Measurements from ENCODE around the gene PLPPR3.

PLPPR3 gene

GRCh38 chr19:806815-807421, 14.8 kb downstream of the PLPPR3 start:
- no peak for DNase-seq

GRCh38 chr19:805600-806550, 15.9 kb downstream of the PLPPR3 start:
- no peak for DNase-seq

GRCh38 chr19:805166-805551, 16.6 kb downstream of the PLPPR3 start:
- DNase-seq: no peak

- no peak for DNase-seq
These were observed 17.2 kb downstream of the PLPPR3 start for GRCh38 chr19:804419-805165.

- no peak for DNase-seq
These were observed 17.9 kb downstream of the PLPPR3 start for GRCh38 chr19:803686-804418.

GRCh38 chr19:803099-803561, 18.6 kb downstream of the PLPPR3 start:
- no peak for DNase-seq

GRCh38 chr19:802498-803098, 19.2 kb downstream of the PLPPR3 start:
- no peak for DNase-seq

- no peak for DNase-seq
These were observed 19.8 kb downstream of the PLPPR3 start for GRCh38 chr19:801861-802497.

GRCh38 chr19:801030-801860, 20.5 kb downstream of the PLPPR3 start:
- DNase-seq: no peak

- no peak for DNase-seq
These were observed 21.3 kb downstream of the PLPPR3 start for GRCh38 chr19:800360-801029.

GRCh38 chr19:799076-799881, 22.5 kb downstream of the PLPPR3 start:
- no peak for DNase-seq

- DNase-seq: no peak
These were observed 23.2 kb downstream of the PLPPR3 start for GRCh38 chr19:798415-799075.

- peak; percentile 84 for DNase-seq
These were observed 24.0 kb downstream of the PLPPR3 start for GRCh38 chr19:797528-798414.

- peak; percentile 99 for DNase-seq
These were observed 24.8 kb downstream of the PLPPR3 start, which contains the start of gene PTBP1 for GRCh38 chr19:796692-797527. TSS of gene PTBP1 (plus strand) at chr19:797452. CDS start at chr19:797498, 46 bp downstream.

GRCh38 chr19:795691-796581, 25.8 kb downstream of the PLPPR3 start:
- DNase-seq: no peak

Data from activated gamma-delta T cell treated with Interleukin-2 at 50 U/mL for 16 hours (primary cell).